ENCODE measurements around the gene UCK1. TPM values are rescaled to one million over a fixed set of nuclear protein-coding genes. Genes with fewer than 3 reads are reported as not detected.

The UCK1 gene
- 10 to 100 TPM; 17.3 to 19.4 TPM for polyA plus RNA-seq

DNA sequence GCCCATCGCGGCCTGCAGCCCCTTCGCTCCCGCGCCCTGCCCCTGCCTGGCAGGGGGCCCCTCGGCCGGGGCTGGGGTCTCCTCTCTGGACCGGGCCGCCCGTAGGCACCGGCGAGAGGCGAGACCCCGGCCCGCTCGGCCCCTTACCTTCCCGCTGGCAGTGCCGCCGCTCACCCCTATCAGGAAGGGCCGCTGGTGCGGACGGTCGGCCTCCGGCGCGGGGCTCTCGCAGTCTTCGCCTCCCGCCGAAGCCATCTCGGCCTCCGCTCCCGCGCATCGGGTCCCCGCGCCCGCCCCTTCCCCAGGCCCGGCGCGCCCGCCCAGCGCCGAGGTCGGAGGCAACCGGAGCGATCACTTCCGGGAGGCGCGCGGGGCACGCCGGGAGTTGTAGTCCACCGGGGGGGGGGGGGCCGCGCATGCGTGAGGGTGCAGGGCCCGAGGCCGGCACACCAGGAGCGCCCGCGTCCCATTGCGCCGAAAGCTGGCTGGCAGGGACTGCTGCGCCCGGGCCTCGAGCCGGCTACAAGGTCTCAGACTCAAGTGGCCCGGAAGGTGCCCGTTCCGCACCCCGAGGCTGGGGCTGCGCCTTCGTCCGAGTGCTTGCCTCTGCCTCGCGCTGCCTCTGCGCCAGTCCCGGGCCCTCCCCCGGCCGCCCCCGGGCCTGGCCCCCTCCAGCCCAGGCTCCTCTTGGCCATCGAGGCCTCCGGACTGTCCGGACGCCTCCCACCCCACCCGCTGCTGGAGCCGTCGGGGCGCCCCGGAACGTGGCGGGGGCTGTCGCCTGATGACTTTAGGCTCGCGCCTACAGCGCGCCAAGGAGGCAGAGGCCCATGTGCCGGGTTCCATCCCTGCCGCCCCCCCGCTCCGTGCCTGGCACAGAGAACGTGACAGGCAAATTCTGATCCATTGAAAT, at the start of gene UCK1:
Gene UCK1, minus strand, starts transcription at position 344 of the 913 bp plus-strand sequence. Its CDS starts 89 bp downstream, at position 255.
- H3K9me3 ChIP-seq (ENCODE audit: control insufficient read depth in 2 of 2, insufficient read depth in 1 of 2, low read depth in 1 of 2, low read length in 1 of 2), result no peaks in the 10 kb centered on the region
- H3K4me3 ChIP-seq (ENCODE audit: low read depth in 1 of 2, low read length in 2 of 2), result peak within 1 kb of the TSS; percentile 91 to 98
- H3K27me3 ChIP-seq (ENCODE audit: control insufficient read depth in 1 of 2, insufficient read depth in 2 of 2, low read length in 2 of 2), result no peaks in the 10 kb centered on the region
- peaks cover 5 to 9% of the 10 kb centered on the region in 2 donors for H3K4me1 ChIP-seq (ENCODE audit: control insufficient read depth in 2 of 2, insufficient read depth in 2 of 2, low read length in 1 of 2)
- peaks cover 11 to 15% of the 10 kb centered on the region in 2 donors for H3K36me3 ChIP-seq (ENCODE audit: control insufficient read depth in 2 of 2, insufficient read depth in 2 of 2, low read length in 1 of 2)
- H3K27ac ChIP-seq (ENCODE audit: low read depth in 2 of 2, low read length in 1 of 2), result peak within 1 kb of the TSS; percentile 78 to 79
- WGBS, 2 donors, result 7 to 12% methylated on average over 72 to 103 of the region's 103 CpGs

GRCh38 chr9:131580358-131580757, 49.3 kb upstream of the UCK1 start:
- H3K36me3 ChIP-seq (ENCODE audit: control insufficient read depth in 2 of 2, insufficient read depth in 2 of 2, low read length in 1 of 2), result peaks cover 25 to 50% of the 10 kb centered on the region in 2 donors
- no peak overlapping the region for H3K27ac ChIP-seq (ENCODE audit: low read depth in 2 of 2, low read length in 1 of 2)
- H3K4me1 ChIP-seq (ENCODE audit: control insufficient read depth in 2 of 2, insufficient read depth in 2 of 2, low read length in 1 of 2), result no peaks in the 10 kb centered on the region
- 91 to 93% methylated on average over 9 of the region's 9 CpGs for WGBS, 2 donors
- no peaks in the 10 kb centered on the region for H3K27me3 ChIP-seq (ENCODE audit: control insufficient read depth in 1 of 2, insufficient read depth in 2 of 2, low read length in 2 of 2)
- H3K4me3 ChIP-seq (ENCODE audit: low read depth in 1 of 2, low read length in 2 of 2), result no peak overlapping the region
- no peaks in the 10 kb centered on the region for H3K9me3 ChIP-seq (ENCODE audit: control insufficient read depth in 2 of 2, insufficient read depth in 1 of 2, low read depth in 1 of 2, low read length in 1 of 2)

- WGBS, 2 donors, result 83 to 87% methylated on average over 8 of the region's 8 CpGs
- Histone ChIP-seq H3K27me3 (ENCODE audit: control insufficient read depth in 1 of 2, insufficient read depth in 2 of 2, low read length in 2 of 2) (no peaks in the 10 kb centered on the region), H3K36me3 (ENCODE audit: control insufficient read depth in 2 of 2, insufficient read depth in 2 of 2, low read length in 1 of 2) (peaks cover 25 to 54% of the 10 kb centered on the region in 2 donors), H3K9me3 (ENCODE audit: control insufficient read depth in 2 of 2, insufficient read depth in 1 of 2, low read depth in 1 of 2, low read length in 1 of 2) (no peaks in the 10 kb centered on the region), H3K4me3 (ENCODE audit: low read depth in 1 of 2, low read length in 2 of 2) (no peak overlapping the region), H3K4me1 (ENCODE audit: control insufficient read depth in 2 of 2, insufficient read depth in 2 of 2, low read length in 1 of 2) (no peaks in the 10 kb centered on the region), H3K27ac (ENCODE audit: low read depth in 2 of 2, low read length in 1 of 2) (no peak overlapping the region)
These were observed 48.7 kb upstream of the UCK1 start for GRCh38 chr9:131579789-131580211.

DNA sequence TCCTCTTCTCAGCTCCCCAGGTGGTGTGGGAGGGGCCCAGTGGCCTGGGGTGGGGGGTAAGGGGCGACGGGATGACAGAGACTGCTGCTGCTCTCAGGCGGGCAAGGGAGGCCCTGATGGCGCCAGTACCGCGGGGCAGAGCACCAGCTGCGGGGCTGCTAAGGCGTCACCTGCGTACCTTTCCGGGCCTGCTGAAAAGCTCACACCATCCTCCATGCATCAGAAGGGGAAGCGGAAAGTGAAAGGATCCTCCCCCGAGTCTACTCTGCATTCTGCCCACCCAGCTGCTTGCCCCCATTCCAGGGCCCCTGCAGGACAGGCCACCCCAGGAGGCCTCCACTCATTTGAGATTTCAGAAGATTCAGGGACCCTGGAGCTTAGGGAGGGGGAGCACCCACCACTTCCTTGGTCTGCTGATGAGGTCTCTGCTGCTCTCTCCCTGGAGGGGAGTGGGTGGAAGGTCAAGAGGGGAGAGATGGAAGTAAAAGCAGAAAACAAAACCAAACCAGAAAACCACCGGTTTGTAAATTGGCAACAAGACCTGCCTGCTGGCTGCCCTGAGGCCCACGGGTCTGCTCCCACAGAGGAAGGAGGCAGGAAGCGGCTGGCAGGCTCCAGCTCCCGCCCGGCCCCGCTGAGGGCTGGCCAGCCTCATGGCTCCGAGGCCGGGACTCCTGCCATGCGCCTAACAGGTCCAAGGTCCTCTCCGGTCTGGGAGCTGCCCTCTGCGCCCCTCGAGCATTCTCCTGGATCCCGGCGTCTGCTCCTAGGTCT, 47.9 kb upstream of the UCK1 start:
- Histone ChIP-seq H3K27ac (ENCODE audit: low read depth in 2 of 2, low read length in 1 of 2) (no peak overlapping the region), H3K36me3 (ENCODE audit: control insufficient read depth in 2 of 2, insufficient read depth in 2 of 2, low read length in 1 of 2) (peaks cover 23 to 50% of the 10 kb centered on the region in 2 donors)

GRCh38 chr9:131578021-131578420, 47.0 kb upstream of the UCK1 start:
- 80 to 83% methylated on average over 13 of the region's 13 CpGs for WGBS, 2 donors

More for the DNA sequence above, 47.9 kb upstream of the UCK1 start:
- no peaks in the 10 kb centered on the region for H3K4me1 ChIP-seq (ENCODE audit: control insufficient read depth in 2 of 2, insufficient read depth in 2 of 2, low read length in 1 of 2)
- WGBS, 2 donors, result 70 to 80% methylated on average over 24 to 26 of the region's 26 CpGs
- H3K4me3 ChIP-seq (ENCODE audit: low read depth in 1 of 2, low read length in 2 of 2), result no peak overlapping the region
- H3K9me3 ChIP-seq (ENCODE audit: control insufficient read depth in 2 of 2, insufficient read depth in 1 of 2, low read depth in 1 of 2, low read length in 1 of 2), result no peaks in the 10 kb centered on the region
- no peaks in the 10 kb centered on the region for H3K27me3 ChIP-seq (ENCODE audit: control insufficient read depth in 1 of 2, insufficient read depth in 2 of 2, low read length in 2 of 2)

DNA sequence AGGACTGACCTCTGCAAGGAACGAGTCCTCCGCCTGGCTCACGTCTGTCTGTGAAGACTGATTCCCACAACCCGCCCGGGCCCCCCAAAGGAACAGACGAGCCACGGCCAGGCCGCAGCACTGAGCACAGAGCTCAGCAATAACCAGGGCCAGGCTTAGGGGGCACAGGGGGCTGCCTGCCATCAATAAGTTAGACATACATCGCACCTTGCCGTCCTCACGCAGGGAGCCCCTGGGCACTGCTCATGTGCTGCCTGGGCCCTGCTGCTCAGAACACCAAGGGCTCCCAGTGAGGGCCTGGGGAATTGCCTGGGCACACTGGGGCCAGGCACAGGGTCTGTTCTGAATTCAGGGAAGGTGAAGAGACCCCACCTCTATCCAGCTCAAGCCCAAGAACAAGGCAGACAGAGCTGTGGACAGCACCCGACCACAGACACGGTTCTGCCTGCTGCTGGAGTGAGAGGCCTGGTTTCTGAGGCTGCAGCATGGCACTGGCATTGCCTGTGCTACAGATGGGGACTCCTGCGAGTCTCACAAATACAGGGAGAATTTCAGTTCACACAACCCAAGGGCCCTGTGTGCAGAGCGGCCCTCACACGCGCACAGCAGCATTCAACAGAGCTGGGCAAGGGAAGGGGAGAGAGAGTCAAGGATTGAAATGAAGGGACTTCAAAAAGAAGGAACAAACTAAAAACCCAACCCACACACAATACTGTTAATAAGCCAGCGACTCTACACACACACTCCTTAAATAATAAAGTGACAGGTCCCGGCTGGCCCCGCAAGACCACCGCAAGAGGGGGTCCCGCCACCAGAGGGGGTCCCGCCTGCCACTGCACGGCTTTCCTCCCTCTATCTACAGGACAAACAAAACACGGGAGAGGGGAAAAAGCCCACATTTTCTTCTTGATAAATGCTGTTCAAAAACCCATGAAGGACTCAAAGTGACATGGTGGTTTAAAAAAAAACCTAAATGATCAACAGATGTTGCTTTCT, 46.2 kb upstream of the UCK1 start:
- no peak overlapping the region for H3K27ac ChIP-seq (ENCODE audit: low read depth in 2 of 2, low read length in 1 of 2)
- 87 to 88% methylated on average over 25 of the region's 25 CpGs for WGBS, 2 donors
- H3K36me3 ChIP-seq (ENCODE audit: control insufficient read depth in 2 of 2, insufficient read depth in 2 of 2, low read length in 1 of 2), result peaks cover 18 to 38% of the 10 kb centered on the region in 2 donors
- H3K4me1 ChIP-seq (ENCODE audit: control insufficient read depth in 2 of 2, insufficient read depth in 2 of 2, low read length in 1 of 2), result no peaks in the 10 kb centered on the region
- no peaks in the 10 kb centered on the region for H3K27me3 ChIP-seq (ENCODE audit: control insufficient read depth in 1 of 2, insufficient read depth in 2 of 2, low read length in 2 of 2)
- H3K9me3 ChIP-seq (ENCODE audit: control insufficient read depth in 2 of 2, insufficient read depth in 1 of 2, low read depth in 1 of 2, low read length in 1 of 2), result no peaks in the 10 kb centered on the region
- no peak overlapping the region for H3K4me3 ChIP-seq (ENCODE audit: low read depth in 1 of 2, low read length in 2 of 2)

More at GRCh38 chr9:131578021-131578420, 47.0 kb upstream of the UCK1 start:
- Histone ChIP-seq H3K4me3 (ENCODE audit: low read depth in 1 of 2, low read length in 2 of 2) (no peak overlapping the region), H3K9me3 (ENCODE audit: control insufficient read depth in 2 of 2, insufficient read depth in 1 of 2, low read depth in 1 of 2, low read length in 1 of 2) (no peaks in the 10 kb centered on the region), H3K27ac (ENCODE audit: low read depth in 2 of 2, low read length in 1 of 2) (no peak overlapping the region), H3K4me1 (ENCODE audit: control insufficient read depth in 2 of 2, insufficient read depth in 2 of 2, low read length in 1 of 2) (no peaks in the 10 kb centered on the region), H3K36me3 (ENCODE audit: control insufficient read depth in 2 of 2, insufficient read depth in 2 of 2, low read length in 1 of 2) (peaks cover 22 to 42% of the 10 kb centered on the region in 2 donors), H3K27me3 (ENCODE audit: control insufficient read depth in 1 of 2, insufficient read depth in 2 of 2, low read length in 2 of 2) (no peaks in the 10 kb centered on the region)

- H3K4me3 ChIP-seq (ENCODE audit: low read depth in 1 of 2, low read length in 2 of 2), result no peak overlapping the region
- no peaks in the 10 kb centered on the region for H3K27me3 ChIP-seq (ENCODE audit: control insufficient read depth in 1 of 2, insufficient read depth in 2 of 2, low read length in 2 of 2)
- peaks cover 10 to 36% of the 10 kb centered on the region in 2 donors for H3K36me3 ChIP-seq (ENCODE audit: control insufficient read depth in 2 of 2, insufficient read depth in 2 of 2, low read length in 1 of 2)
- H3K27ac ChIP-seq (ENCODE audit: low read depth in 2 of 2, low read length in 1 of 2), result no peak overlapping the region
- H3K4me1 ChIP-seq (ENCODE audit: control insufficient read depth in 2 of 2, insufficient read depth in 2 of 2, low read length in 1 of 2), result no peaks in the 10 kb centered on the region
- 94 to 95% methylated on average over 23 of the region's 23 CpGs for WGBS, 2 donors
- H3K9me3 ChIP-seq (ENCODE audit: control insufficient read depth in 2 of 2, insufficient read depth in 1 of 2, low read depth in 1 of 2, low read length in 1 of 2), result no peaks in the 10 kb centered on the region
These were observed 45.1 kb upstream of the UCK1 start for GRCh38 chr9:131575946-131576853.

All from esophagus (tissue), 2 donors.